ENCODE results near the gene TAS2R60.

DNA sequence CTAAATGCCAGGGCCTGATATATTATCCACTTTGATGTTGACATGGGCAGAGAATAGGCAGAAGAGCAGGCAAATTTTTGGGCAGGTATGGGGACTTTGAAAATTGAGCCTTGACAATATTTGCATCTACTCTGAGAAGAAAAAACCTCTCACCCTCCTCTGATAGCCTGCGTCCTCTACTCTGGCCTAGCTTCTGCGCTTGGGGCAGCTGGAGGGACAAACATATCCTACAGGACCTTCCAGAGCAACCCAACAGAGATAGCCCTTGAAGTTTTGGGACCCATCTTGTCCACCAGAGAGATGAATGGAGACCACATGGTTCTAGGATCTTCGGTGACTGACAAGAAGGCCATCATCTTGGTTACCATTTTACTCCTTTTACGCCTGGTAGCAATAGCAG, at the start of gene TAS2R60:
- no peak for TF ChIP-seq POLR2A (IDR thresholded peaks at IDR 0.05)
- TF ChIP-seq, protein P1, sequence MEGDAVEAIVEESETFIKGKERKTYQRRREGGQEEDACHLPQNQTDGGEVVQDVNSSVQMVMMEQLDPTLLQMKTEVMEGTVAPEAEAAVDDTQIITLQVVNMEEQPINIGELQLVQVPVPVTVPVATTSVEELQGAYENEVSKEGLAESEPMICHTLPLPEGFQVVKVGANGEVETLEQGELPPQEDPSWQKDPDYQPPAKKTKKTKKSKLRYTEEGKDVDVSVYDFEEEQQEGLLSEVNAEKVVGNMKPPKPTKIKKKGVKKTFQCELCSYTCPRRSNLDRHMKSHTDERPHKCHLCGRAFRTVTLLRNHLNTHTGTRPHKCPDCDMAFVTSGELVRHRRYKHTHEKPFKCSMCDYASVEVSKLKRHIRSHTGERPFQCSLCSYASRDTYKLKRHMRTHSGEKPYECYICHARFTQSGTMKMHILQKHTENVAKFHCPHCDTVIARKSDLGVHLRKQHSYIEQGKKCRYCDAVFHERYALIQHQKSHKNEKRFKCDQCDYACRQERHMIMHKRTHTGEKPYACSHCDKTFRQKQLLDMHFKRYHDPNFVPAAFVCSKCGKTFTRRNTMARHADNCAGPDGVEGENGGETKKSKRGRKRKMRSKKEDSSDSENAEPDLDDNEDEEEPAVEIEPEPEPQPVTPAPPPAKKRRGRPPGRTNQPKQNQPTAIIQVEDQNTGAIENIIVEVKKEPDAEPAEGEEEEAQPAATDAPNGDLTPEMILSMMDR (IDR thresholded peaks at IDR 0.05) = no peak

Data from lower leg skin (tissue), 3 donors.